CD1c-positive myeloid dendritic cell (primary cell): ENCODE measurements around the gene WEE1.

Source experiments
- DNase-seq: peaks from one replicate; pipeline ENCODE4 v3.0.0-alpha.2; 2016; ENCODE audit errors: extremely low spot score

The WEE1 gene

GRCh38 chr11:9566561-9567063, 6.9 kb upstream of the WEE1 start:
- DNase-seq = no peak

DNA sequence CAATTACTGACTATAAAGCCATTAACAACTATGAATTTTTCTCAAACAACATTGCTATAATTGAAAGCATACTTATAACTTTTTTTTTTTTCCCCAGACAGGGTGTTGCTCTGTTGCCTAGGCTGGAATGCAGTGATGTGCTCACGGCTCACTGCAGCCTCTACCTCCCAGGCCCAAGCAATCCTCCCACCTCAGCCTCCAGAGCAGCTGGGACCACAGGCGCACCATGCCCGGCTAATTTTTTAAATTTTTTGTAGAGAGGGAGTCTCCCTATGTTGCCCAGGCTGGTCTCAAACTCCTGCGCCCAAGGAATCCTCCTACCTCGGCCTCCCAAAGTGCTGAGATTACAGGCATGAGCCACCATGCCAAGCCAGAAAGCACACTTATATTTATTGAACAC, 6.1 kb upstream of the WEE1 start:
- DNase-seq = no peak

GRCh38 chr11:9568161-9568853, 5.2 kb upstream of the WEE1 start:
- DNase-seq = no peak

DNA sequence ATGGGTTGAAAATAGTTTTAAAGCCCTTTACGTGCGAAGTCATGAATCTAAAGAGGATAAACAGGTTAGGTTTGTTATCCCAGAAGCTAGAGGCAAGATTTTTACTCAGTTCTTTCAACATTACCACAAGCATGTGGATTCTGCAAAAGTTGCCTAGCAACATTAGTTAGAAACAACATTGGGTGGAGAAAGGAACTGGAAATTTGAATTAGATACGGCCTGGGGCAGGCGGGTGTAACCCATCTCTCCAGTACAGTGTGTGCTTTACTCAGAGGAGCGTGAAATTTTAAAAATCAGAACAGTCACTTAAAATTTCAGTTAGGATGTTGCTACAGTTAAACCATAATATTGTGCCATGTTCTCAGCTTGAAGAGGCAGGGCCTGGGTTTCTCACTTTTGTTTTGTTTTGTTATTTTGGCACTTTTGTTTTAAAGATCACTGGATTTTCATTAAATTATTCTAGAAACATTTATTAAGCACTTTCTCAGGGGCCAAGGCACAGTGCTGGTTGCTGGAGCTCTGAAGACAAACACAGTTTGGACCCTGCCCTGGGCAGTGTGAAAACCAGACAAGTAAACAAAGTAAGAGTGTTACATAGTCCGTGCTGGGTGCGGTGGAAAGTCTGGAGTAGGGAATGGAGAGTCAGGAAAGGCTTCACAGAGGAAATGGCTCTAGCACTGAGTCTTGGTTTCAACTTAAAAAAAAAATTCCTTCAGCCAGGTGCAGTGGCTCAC, 4.4 kb upstream of the WEE1 start:
- DNase-seq = peak; percentile 60

- DNase-seq = no peak
Observed at GRCh38 chr11:9569588-9570164, 3.8 kb upstream of the WEE1 start.

DNA sequence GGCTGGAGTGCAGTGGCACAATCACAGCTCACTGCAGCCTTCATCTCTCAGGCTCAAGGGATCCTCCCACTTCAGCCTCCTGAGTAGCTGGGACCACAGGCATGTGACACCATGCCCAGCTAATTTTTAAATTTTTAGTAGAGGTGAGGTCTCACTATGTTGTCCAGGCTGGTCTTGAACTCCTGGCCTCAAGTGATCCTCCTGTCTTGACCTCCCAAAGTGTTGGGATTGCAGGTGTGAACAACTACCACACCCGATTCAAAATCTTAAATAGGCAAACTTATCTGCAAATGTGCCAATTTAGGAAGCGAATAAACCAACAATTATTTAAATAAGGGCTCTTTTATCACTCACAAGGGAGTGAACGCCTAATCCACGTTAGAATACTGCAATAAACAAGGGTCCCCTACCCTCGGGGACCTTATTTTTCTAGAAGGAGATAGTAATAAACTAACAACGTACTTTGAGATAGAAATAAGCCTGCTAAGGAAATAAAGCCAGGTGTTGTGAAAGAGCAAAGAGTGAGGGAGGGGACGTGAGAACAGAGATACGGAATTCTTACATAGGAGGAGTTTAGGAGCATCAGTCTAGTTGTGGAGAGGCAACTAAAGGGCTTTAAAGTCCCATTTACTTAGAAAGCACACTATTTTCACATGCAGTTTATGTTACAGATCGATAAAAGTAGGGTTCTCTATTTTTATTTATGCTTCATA, 3.0 kb upstream of the WEE1 start:
- DNase-seq = no peak

GRCh38 chr11:9571071-9571762, 2.3 kb upstream of the WEE1 start:
- no peak for DNase-seq

DNA sequence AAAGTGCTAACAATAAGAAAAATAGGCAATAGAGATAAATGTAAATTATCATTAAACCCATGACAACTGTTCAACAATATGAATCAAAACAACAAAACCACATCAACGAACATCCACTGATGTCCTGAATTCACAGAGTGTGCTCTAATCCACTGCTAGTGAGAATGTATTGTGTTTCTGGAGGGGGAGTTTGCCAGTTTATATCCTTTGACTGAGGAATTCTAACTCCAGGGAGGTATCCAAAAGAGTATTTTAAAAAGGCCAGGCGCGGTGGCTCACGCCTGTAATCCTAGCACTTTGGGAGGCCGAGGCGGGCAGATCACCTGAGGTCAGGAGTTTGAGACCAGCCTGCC, 1.7 kb upstream of the WEE1 start:
- no peak for DNase-seq

- peak; percentile 31 for DNase-seq
Observed at GRCh38 chr11:9573775-9574621, 528 bp downstream of the WEE1 start.

DNA sequence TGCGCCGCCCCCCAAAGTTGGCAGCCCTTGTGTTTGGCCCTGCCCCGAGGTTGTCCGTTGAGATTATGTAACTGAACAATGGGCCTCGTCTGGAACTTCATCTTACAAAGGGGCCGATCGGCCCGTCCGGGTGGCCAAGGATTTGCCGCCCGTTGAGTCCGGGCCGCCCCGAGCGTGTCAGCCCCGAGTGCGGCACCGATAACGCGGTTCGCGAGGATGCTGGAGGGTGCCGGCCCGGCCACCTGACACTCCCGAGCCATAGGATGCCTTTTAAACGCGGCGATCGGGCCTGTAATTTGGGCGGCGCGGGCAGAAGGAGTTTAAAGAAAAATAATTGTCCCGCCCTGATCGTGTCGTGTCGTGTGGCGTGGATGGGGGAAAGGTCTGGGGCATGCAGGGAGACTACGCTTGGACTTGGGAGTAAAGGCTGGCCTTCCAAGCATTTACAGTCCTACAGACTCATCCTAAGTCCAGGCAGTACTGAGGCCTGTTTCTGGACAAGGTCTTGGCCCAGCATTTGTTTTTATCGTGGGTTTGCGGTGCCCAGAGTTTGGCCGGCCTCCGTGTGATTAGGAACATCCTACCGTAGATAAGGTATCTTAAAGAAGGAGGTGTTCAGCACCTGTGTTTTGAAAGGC, 1.3 kb downstream of the WEE1 start:
- DNase-seq = peak; percentile 17

DNA sequence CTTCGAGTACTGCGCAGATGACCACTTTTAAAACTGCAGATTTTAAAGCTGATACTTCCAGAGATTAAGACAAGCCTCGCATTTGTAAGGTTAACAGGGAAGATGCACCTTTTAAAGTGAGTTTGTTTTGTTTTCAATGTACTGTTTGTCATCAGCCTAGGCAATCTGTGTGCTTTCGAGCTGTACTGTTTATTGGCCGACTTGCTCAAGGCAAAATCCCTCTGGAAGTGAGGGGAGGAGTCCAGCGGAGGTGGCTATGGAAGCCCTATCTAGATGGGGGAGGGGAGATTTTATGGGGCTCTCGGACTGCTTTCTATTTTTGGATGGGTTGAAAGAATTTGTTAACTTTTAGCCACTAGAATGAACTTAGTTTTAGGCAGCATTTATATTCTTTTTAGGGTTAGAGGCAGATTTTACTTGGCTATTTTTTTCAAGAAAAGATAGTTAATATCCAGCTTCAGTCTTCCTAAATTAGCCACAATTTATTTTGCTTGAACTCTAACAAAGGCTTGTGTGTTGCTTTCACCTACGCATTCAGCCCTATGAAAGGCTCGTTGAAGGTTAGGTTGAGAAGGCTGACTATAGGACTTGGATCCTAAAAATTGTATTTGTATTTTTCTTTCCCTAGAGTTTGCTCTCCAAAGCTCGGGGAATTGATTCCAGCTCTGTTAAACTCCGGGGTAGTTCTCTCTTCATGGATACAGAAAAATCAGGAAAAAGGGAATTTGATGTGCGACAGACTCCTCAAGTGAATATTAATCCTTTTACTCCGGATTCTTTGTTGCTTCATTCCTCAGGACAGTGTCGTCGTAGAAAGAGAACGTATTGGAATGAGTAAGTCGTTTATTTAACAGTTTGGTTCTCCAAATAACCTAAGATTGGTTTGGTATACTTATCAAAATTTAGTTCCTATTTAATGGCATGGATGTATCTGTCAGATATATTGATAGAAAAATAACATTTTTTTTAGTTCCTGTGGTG, 2.1 kb downstream of the WEE1 start:
- DNase-seq = no peak

- no peak for DNase-seq
Observed at GRCh38 chr11:9576701-9577381, 3.4 kb downstream of the WEE1 start.

DNA sequence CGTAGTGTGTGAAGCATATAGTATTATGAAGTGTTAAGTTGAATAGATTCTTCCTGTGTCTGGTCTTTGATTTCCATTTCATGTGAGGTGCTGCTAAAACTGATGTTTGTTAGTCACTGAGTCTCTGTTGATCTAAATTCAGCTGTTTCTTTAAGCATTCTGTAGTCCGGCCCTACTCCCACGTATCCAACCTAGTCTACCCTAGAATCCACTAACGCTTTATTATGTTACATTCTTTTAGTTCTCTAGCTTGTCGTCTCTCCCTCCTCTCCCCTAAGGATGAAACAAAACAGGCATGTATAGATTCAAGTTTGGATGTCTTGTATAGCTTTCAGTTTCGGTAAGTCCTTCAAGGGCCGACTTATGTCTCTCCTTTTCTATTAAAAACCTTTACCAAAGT, 4.1 kb downstream of the WEE1 start:
- no peak for DNase-seq

DNA sequence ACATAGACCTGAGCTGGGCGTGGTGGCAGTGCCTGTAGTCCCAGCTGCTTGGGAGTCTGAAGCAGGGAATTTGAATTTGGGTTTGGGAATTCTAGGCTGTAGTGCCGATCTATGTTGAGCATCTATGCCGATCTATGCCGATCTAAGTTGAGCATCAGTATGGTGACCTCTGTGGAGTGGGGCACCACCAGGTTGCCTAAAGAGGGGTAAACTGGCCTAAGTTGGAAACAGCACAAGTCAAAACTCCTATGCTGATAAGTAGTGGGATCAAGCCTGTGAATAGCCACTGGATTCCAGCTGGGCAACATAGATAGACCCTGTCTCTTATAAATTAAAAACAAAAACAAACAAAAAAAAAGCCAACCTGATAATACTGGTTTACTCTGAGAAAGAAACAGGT, 7.4 kb downstream of the WEE1 start:
- no peak for DNase-seq

GRCh38 chr11:9581556-9582161, 8.2 kb downstream of the WEE1 start:
- no peak for DNase-seq

DNA sequence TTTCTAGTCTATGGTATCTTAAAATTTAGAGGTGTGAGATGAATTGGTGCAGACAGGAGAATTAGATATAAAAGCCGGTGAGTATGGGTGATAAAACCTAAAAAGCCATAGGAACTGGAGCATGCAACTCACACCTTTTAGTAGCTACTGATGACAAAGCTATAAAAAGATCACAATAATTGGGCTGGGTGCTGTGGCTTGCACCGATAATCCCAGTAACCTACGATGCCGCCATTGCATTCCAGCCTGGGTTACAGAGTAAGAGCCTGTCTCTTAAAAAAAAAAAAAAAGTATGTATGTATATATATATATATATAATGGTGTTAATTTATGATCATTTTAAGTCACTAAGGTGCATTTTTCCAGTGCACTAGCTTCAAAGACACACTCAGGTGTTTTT, 17.2 kb downstream of the WEE1 start:
- no peak for DNase-seq

GRCh38 chr11:9594267-9595046, 21.0 kb downstream of the WEE1 start:
- DNase-seq = no peak
